Measurements from ENCODE around the gene SSU72.
"Not testable (repeated sequence)": the region's sequence is repeated elsewhere in the genome, so short reads cannot be mapped to it uniquely, and the experiment has no call there.

The SSU72 gene

DNA sequence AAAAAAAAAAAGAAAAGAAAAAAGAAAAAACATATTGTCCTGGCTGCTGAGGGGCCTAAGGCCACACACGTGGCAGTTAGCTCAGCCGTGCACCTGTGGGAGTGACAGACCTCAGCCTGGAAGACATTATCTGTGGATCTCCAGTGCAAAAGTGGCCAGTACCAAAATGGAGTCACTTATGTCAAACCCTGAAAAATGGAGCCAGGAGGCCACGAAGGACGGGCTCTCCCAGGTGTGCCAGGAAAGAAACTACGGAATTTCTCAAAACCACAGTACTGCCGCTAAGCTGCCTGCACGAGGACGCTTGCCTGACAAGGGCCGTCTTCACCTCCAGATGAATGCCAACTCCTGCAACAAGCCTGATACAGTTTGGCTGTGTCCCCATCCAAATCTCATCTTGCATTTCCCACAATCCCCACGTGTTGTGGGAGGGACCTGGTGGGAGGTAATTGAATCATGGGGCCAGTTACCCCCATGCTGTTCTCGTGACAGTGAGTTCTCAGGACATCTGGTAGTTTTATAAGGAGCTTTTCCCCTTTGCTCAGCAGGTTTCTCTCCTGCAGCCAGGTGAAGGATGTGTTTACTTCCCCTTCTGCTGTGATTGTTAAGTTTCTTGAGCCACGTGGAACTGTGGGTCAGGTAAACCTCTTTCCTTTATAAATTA is 35.3 kb upstream of the SSU72 start:
- DNase-seq = no peak

DNA sequence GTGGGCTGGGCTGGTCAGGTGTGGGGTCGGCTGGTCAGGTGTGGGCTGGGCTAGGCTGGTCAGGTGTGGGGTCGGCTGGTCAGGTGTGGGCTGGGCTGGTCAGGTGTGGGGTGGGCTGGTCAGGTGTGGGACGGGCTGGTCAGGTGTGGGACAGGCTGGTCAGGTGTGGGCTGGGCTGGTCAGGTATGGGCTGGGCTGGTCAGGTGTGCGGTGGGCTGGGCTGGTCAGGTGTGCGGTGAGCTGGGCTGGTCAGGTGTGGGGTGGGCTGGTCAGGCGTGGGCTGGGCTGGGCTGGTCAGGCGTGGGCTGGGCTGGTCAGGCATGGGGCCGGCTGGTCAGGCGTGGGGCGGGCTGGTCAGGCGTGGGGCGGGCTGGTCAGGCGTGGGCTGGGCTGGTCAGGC is 31.6 kb upstream of the SSU72 start:
- DNase-seq = no peak

DNA sequence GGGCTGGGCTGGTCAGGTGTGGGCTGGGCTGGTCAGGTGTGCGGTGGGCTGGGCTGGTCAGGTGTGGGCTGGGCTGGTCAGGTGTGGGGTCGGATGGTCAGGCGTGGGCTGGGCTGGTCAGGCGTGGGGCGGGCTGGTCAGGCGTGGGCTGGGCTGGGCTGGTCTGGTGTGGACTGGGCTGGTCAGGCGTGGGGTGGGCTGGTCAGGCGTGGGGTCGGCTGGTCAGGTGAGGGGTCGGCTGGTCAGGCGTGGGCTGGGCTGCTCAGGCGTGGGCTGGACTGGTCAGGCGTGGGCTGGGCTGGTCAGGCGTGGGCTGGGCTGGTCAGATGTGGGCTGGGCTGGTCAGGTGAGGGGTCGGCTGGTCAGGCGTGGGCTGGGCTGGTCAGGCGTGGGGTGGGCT is 31.1 kb upstream of the SSU72 start:
- DNase-seq = no peak

DNA sequence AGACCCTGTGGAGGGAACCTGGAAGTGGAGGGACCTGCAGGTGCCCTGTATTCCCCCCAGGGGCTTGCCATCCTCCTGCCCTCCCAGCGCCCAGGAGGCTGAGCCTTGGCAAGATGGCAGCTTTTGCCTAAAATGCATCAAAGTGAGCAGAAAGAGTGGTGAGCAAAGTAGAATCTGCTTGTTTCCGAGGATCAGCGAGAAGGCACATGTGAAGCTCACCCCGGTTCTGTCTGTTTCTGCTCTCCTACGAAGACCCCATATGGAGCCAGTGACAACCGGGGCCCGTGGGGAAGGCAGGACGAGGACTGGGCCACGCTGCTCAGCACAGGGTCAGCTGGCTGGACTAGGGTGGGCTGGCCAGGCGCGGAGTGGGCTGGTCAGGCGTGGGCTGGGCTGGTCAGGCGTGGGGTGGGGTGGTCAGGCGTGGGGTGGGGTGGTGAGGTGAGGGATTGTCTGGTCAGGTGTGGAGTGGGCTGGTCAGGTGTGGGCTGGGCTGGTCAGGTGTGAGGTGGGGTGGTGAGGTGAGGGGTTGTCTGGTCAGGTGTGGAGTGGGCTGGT is 30.4 kb upstream of the SSU72 start:
- DNase-seq = no peak

DNA sequence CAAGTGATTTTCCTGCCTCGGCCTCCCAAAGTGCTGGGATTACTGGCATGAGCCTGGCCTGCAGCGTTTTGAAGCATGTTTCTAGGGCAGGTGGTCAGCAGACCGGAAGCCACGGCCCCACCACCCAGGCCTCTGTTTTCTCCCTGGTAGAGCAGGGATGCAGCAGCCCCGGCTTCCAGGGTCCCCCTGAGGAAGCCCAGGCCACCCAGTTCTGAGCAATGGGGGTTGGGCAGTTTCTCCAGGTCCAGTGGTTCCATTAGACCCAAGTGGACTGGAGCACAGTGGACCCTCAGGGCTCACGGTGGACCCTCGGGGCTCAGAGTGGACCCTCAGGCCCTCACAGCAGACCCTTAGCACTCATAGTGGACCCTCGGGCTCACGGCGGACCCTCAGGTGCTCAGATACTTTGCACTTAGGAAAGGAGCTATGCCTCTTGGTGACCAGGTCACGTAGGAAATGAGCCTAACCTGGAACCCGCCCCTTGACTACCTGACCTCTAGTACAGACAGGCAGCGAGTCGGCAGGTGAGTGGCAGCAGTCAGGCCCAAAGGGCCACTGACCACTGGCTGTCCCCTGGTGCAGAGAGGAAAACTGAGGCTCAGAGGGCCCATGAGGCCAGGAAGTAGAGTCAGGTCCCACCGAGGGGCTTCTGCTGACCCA is 29.8 kb upstream of the SSU72 start:
- DNase-seq = no peak

DNA sequence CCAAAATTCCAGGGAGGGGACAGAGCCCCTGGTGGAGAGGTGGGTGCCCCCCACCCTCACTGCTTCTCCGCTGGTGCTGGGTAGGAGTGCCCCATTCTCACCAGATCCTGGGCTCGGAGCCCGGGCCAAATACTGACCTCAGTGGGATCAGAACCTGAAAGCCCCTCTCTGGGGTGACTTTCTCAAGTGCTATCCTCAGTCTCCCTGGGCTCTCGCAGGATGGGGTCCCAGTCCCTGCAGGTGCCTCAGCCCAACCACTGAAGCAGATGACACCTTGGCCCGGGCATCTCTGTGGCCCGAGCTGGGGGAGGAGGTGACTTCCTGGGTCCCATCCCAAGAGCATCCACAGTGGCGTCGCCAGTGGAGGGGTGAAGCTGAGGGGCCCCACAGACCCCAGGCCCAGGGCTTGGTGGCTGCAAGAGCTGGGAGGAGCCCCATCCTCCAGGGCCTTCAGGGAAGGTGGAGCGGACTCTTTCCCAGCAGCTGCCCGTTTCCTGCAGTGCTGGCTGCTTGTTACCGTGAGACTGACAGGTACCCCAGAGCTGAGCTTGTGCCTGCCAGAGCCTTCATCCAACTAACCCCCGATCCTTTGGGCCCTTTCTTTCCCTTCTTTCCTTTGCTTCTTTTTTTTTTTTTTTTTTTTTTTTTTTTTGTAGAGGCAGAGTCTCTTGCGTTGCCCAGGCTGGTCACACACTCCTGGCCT is 29.2 kb upstream of the SSU72 start:
- no peak for DNase-seq

DNA sequence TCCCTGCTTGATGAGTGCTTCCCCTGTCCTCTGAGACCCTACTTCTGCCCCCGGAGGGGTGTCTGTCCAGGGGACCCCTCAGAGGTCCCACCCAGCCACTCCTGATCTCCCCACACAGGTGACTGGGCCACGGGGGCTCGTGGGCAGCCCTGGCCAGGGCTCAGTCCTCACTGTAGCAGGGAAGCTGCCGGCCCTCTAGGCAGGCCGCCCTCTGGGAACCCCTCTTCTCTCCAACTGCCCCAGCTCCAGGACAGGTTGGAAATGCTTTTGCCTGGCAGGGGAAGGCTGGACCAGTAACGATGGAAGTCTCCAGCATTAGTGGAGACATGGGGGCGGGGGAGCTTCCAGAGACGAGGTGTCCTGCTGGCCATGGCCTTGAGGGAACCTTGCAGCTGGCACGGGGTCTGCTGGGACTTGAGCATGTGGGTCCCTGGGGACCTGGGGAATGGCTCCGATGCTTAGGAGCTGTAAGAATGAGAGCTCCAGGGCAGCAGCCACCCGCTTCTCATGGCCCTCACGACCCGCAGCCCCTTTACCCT is 28.4 kb upstream of the SSU72 start:
- DNase-seq = no peak

DNA sequence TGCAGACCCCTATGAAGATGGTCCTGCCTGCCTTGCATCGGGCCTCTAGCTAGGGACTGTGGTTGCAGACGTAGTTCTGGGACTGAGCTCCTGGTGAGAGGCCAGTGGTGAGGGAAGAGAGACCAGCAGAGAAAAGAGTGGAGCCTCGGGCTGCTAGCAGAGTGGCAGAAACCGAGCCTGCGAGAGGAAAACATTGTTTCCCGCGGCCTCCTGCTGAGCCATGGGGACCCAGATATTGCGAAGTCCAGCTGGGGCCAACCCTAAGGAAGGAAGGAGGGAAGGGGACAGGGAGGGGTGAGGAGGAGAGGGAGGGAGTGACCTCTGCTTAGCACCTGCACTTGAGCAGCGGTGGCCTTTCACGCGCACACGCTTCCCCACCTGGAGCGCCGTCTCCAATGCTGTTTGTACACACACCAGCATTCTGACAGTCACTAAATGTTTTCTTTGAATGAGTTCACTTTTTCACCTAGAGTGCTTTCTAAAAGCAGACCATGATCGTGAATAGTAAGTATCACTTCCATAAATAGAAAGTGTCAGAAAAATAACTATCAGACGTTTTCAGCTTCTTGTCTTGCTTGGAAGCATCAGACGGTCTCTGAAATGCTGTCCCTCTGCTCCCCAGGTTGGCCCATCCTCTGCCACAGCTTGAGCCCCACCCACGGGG is 27.8 kb upstream of the SSU72 start:
- DNase-seq = no peak

DNA sequence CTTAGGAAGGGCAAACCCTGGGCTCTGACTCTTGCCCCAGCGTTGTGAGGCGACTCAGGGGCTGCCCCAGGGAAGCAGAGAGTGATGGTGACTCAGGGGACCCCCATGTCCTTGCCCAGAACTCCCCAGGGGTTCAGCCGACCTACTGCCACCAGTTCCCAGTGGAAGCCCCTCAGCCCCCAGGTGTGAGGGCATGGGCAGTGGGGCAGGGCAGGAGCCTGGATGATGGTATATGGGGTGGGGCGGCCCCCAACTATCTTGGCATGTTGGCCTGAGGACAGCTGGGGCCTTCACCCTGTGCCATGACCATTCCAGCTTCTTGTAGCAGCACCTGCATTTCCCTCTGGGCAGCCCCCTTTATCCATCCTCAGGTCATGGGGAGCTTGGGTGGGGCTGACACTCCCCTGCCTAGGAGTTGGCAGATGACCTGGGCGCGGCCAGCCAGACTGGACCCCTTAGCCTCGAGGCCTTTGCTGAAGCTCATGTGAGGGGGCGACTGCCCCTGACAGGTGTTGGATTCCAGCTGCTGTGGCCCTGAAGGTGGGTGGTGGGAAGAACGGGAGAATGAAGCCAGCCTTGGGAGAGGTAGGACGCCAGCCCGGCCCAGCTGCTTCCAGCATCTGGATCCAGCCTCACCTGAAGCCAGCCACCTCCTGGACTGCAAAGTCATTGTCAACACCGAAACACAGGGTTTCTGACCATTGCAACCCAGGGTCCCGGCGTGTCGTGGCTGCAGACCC is 27.1 kb upstream of the SSU72 start:
- no peak for DNase-seq

DNA sequence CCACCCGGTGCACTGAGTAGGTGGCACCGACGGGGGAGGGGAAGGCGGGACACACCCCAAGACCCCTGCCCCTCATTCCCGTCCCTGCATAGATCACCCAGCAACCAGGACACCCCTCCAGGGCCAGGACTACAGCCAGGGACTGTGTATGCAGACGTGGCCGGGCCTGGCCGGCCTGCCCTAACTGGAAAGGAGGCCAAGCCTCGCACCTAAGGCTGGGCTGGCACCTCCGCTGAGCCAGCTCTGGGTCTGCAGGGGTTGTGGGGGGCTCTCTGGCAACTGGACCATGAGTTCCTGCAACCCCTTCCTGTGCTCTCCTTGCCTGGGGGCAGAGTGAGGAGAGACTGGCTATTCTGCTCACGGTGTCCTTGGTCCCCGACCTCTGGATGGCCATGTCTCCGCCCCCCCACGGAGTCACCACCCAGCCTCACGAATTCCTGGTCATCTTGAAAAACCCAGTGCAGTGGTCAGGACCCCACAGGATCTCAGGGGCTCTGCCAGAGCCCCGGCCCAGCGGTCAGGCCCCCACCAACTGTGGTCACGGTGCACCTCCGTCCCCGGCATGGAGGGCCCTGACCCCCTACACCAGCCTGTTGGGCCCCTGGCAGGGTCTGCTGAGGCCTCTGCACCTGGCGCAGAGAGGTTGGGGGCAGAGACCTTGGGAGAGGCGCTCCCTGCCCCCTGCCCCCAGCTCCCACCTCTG is 26.3 kb upstream of the SSU72 start:
- DNase-seq = no peak

DNA sequence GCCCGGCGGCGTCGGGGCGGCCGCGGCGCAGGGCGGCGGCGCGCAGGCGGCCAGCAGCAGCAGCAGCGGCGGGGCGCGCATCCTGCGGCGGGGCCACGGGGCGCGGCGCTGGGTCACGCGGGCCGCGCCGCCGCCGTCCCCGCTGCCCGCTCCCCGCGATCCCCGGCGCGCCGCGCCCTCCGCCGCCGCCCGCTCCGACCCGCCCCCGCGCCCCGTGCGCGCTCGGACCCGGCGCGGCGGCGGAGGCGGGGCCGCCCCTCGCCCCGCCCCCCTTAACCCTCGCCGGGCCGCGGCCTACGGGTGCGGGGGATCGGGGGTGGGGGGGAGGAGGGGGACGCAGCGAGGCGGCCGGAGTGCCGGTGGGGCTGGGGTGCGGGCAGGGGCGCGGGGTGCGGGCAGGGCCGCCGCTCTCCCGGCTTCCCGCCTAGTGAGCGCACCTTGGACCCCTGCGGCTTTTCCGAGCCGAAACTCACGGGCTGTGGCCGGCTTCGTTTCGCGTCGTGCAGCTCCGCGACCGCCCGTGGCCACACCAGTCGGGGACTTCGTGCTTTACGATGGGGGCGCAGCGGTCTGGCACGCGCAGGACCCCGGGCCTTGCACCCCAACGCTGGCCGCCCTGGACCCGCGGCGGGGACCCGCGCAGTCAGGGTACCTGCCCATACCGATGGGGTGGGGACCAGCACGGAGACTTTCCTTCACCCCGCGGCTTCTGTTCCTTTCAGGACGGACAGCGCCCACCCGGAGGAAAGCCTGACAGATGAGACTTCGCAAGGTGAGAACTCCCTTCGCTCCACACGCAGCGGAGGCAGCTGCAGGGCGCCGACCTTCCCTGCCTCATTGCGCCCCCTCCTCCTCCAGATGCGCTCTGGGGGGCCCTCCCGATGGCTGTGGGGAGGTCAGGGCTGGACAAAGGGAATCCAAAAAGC is 25.5 kb upstream of the SSU72 start, which contains the start of gene FNDC10:
Gene FNDC10, minus strand, starts transcription at position 201 of the 926 bp plus-strand sequence. Its CDS starts 120 bp downstream, at position 81.
- DNase-seq = no peak

DNA sequence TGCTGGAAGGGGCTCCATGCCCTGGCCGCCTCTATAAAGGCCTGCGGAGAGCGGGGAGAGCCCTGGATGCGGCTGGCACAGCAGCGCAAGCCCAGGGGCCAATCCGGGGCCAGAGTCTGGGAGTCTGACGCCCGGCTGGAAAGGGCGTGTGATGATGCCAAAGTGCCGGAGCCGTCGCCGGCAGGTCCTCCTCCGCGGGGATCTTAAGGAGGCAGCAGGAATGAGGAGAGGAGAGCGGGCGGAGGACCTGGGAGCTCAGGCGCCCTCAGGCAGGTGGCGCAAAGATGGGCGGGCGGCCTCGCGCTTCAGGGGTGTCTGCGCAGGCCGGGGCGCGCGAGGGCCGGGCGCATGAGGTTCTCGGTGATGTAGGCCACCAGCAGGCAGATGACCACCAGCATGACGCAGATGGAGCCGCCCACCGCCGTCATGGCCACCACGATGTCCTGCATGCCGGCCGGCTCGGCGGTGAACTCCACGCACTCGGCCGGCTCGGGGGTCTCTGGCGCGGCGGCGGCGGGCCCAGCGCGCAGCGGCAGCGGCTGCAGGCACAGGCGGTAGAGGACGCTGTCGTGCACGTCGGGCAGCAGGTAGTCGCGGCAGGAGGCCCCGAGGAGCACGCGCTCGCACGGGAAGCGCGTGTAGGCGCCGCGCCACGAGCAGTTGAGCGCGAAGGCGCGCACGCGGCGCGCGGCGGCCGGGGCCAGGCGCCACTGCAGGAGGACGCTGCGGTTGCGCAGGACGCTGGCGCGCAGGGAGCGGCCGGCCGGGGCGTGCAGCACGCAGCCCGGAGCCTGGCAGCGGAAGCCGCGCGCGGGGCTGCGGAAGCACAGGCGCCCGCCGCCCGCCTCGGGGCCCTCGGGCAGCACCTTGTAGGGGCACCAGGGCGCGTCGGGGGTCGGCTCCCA is 24.6 kb upstream of the SSU72 start:
- DNase-seq = peak; percentile 47

DNA sequence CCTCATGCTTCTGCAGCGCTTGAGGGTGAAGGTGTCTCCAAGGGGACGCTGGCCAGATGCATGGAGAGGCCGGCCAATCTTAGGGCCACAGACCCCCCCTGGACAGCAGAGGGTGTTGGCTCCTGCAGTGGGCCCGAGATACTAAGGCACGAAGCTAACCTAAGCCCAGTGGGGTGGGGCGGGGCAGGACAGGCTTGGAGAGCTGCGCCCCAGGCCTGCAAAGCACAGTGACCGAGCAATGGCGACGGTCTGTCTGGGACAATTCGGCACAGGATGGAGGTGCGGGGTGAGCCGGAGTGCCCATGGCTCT is 24.0 kb upstream of the SSU72 start:
- DNase-seq = no peak

DNA sequence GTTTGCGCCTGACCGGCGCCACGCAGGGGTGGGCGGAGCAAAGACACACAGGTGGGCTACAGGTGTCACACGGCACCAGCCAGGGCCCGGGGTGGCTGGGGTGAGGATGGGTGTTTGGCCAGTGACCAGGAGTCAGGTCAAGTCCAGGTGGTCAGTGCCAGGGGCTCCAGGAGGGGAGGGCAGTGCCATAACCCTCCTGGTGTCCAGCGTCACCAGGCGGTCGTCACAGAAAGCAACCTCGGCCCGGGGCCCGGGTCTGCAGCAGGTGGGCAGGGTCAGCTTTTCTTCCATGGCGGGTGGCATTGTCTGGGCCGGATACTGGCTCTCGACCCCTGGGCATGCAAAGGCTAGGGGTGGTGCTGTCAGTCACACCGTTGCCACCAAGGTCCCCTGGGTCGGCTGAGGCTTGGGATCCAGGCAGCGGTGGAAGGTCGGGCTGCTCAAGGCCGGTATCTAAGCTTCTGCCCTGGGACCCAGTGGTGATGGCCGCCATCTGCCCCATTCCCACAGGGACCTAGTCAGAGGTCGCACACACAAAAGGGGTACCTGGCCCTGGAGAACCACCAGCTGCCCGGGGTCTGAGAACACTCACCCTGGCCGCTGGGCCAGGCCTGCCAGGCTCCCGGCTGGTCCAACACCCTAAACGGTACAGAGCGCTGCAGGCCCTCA is 23.5 kb upstream of the SSU72 start:
- DNase-seq = no peak

DNA sequence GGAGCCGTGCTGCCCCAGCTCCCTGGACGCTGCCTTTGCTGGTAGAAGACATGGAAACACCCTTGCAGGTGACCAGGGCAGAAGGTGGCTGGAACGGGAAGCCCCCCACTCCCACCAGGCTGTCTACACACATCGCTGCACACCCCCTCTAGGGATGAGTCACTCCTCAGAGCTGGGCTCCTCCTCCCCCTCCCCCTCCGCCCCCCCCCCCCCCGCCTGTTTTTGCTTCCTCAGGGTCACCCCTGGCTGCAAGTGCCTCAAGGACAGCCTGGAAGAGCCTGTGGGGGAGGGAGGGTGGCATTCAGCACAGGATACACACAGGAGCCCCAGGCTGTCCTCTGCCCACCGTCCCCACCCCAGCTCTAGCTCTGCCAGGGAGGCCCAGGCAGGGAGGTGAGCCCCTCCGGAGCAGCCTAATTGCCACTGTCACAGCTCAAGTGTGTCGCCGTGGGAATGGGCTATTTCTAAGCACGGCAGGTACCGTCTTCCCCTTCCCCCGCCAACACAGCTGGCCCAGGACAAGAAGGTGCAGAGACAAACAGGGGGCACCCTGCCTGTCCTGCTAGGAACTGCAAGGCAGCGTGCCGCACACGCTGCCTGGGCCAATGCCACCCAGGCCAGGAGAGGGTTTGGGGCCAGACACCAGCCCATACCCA is 22.7 kb upstream of the SSU72 start:
- peak; percentile 37 for DNase-seq

DNA sequence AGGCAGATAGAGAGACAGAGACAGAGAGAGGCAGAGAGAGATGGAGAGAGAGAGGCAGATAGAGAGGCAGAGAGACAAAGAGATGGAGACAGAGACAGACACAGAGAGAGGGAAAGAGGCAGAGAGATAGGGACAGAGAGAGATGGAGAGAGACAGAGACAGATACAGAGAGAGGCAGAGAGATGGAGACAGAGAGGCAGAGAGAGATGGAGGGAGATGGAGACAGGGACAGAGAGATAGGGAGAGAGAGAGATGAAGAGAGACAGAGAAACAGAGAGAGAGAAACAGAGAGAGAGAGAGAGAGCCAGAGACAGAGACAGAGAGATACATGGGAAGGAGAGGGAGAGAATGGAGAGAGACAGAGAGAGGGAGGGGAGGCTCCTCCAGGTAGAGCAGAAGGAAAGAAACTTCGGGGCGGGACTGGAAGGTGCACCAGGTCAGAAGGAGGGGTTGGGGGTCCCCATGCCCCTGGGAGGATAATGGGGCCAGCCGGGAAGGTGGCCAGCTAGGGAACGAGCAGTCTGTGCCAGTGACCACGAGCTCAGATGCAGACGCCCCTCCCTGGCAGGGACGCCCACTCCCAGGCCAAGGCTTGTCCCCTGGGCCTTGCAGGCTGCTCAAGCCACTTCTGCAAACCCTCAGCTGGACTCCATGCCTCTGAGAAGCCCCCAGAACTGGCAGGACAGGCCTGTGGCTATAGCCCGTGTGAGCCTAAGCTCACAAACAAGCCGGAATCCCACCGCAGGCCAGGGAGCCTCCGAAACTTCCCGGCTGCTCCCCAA is 22.0 kb upstream of the SSU72 start:
- no peak for DNase-seq

DNA sequence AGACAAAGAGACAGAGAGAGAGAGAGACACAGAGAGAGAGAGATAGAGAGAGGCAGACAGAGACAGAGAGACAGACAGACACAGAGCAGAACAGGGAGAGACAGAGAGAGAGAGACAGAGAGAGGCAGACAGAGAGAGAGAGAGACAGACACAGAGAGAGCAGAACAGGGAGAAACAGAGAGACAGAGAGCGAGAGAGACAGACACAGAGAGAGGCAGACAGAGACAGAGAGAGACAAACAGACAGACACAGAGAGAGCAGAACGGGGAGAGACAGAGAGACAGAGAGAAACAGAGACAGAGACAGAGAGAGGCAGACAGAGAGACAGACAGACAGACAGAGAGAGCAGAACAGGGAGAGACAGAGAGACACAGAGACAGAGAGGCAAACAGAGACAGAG is 20.7 kb upstream of the SSU72 start:
- not testable (repeated sequence) for DNase-seq
